ENCODE results near the gene ROR1.

ROR1 gene

DNA sequence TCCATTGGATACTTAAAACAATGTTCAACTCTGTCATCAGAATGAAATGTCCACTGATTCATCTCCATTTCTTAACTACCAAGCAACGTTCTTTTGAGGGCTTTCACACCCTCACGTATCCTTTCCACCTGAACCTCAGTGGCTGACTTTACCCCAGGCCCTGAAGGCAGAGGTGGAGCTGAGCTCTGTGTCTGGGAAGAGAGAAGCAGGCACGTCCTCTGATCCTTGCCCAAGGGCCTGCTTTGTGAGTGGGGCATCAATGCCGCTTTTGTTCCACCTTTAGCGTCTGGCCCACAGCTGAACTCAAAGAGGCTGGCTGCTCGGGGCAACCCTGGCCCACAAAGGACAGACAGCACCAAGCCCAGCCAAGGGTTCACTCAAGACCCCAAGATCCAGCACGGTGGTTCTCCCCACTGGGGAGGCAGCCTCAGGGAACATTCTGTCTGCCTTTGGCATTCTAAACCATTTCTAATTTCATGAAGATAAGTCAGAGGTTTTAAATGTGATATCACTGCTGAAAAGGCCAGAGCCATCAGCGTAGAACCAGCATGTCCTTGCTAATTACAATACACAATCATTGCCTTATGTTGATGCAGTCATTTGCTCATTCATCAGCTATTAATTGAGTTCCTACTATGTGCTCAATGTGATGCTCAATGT lies 303.6 kb downstream of the ROR1 start:
- Mint-ChIP-seq H3K4me1 (peaks cover 19% of the 10 kb centered on the region), H3K27ac (no peak overlapping the region), H3K36me3 (ENCODE audit: low read depth) (no peaks in the 10 kb centered on the region), H3K9me3 (no peaks in the 10 kb centered on the region), H3K4me3 (no peak overlapping the region), H3K27me3 (ENCODE audit: low read depth) (no peaks in the 10 kb centered on the region)
- TF ChIP-seq, protein P1, sequence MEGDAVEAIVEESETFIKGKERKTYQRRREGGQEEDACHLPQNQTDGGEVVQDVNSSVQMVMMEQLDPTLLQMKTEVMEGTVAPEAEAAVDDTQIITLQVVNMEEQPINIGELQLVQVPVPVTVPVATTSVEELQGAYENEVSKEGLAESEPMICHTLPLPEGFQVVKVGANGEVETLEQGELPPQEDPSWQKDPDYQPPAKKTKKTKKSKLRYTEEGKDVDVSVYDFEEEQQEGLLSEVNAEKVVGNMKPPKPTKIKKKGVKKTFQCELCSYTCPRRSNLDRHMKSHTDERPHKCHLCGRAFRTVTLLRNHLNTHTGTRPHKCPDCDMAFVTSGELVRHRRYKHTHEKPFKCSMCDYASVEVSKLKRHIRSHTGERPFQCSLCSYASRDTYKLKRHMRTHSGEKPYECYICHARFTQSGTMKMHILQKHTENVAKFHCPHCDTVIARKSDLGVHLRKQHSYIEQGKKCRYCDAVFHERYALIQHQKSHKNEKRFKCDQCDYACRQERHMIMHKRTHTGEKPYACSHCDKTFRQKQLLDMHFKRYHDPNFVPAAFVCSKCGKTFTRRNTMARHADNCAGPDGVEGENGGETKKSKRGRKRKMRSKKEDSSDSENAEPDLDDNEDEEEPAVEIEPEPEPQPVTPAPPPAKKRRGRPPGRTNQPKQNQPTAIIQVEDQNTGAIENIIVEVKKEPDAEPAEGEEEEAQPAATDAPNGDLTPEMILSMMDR (IDR thresholded peaks at IDR 0.05; ENCODE audit: unreplicated experiment in 3 of 3) = no peak

DNA sequence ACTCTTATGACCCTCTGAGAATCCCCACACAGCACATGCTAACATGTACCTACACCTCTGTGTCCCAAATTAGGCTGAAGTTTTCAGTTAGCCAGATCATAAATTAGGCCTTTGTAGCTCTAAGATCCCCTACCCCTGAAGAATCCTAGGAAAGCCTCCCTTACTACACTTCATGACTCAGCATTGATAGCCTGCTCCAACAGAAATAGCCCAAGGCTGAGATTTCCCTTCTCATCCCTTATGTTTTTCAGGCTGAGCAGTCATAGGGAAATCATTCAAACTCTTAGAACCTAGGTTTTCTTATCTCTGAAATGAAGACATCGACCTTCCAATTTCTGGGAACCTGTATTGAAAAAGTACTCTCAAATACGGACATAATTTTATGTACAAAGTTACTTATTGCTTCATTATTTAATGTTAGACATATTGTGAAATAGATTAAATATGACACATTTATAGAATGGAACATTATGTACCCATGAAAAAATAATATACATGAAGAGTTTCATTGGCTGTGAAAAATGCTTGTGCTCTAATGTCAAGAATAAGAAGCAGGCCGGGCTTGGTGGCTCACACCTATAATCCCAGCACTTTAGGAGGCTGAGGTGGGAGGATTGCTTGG lies 307.2 kb downstream of the ROR1 start:
- Mint-ChIP-seq H3K27ac (no peak overlapping the region), H3K4me3 (no peak overlapping the region), H3K36me3 (ENCODE audit: low read depth) (no peaks in the 10 kb centered on the region), H3K27me3 (ENCODE audit: low read depth) (no peaks in the 10 kb centered on the region), H3K4me1 (peaks cover 6% of the 10 kb centered on the region), H3K9me3 (no peaks in the 10 kb centered on the region)
- TF ChIP-seq, protein P1 (IDR thresholded peaks at IDR 0.05; ENCODE audit: unreplicated experiment in 3 of 3) = no peak

DNA sequence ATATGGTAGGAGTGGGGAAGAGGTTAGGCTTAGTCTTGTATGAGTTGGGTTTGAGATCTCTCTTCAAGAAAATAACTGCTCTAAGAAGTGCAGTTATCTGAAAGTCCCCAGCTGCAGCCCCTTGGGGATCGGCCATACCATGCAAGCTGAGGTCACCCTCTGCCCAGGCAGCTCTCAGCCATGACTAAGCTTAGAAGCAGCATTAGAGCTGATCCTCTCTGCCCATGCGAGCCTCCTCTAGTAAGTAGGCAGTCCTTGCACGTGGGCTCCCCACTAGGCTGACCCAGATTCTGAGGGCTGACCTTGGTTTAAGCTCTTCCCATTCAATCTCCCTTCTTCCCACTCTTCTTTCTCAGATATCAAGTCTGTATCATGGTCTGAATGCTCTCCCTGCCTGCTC lies 308.6 kb downstream of the ROR1 start:
- H3K9me3 Mint-ChIP-seq = no peaks in the 10 kb centered on the region
- H3K36me3 Mint-ChIP-seq (ENCODE audit: low read depth) = no peaks in the 10 kb centered on the region
- H3K4me3 Mint-ChIP-seq = no peak overlapping the region
- H3K27me3 Mint-ChIP-seq (ENCODE audit: low read depth) = no peaks in the 10 kb centered on the region
- H3K4me1 Mint-ChIP-seq = peaks cover 7% of the 10 kb centered on the region
- no peak overlapping the region for H3K27ac Mint-ChIP-seq
- TF ChIP-seq, protein P1 (IDR thresholded peaks at IDR 0.05; ENCODE audit: unreplicated experiment in 3 of 3) = no peak

DNA sequence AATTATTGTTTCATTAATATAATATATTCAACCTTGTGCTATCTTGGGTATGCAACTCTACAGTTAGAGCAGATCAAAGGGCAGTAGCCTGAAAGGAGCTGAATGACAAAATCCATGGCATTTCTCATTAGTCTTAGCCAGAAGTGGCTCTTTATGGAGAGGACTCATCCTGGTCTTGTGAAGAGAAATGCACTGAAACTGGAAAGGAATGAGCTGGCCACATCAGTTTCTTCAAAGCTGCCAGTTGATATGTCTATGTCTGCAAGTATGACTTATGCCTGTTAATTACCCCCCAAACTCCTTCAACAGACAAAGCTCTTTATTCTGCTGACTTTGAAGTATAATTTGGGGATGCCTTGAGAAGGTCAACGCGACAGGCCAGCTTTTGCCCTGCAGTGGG lies 310.6 kb downstream of the ROR1 start:
- Mint-ChIP-seq H3K27me3 (ENCODE audit: low read depth) (no peaks in the 10 kb centered on the region), H3K27ac (peak overlapping the region in 1 of 3 experiments; percentile 46), H3K4me3 (no peak overlapping the region), H3K9me3 (no peaks in the 10 kb centered on the region), H3K36me3 (ENCODE audit: low read depth) (no peaks in the 10 kb centered on the region), H3K4me1 (peaks cover 19% of the 10 kb centered on the region)
- TF ChIP-seq, protein P1 (IDR thresholded peaks at IDR 0.05; ENCODE audit: unreplicated experiment in 3 of 3) = no peak

DNA sequence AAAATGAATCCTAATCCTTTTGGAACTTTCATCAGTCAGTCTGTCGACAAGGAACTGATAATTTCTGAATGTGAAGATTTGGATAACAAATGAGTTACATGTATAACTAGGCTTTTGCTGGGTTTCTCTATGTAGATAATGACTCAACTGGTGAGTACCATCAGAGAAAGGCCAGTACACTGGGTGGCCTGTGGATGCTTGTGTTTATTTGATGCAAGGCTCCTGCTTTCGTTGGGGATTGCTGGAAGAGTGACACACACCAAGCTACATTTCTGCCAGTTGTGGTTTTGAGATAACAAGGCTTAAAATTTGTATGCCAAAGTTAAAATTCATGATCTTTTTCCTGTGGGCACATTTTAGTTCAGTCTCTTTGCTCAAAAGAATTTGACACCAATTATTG lies 314.0 kb downstream of the ROR1 start:
- H3K4me3 Mint-ChIP-seq = no peak overlapping the region
- no peaks in the 10 kb centered on the region for H3K36me3 Mint-ChIP-seq (ENCODE audit: low read depth)
- peaks cover 29% of the 10 kb centered on the region for H3K4me1 Mint-ChIP-seq
- no peaks in the 10 kb centered on the region for H3K27me3 Mint-ChIP-seq (ENCODE audit: low read depth)
- peak overlapping the region; percentile 79 to 89 (median 83) for H3K27ac Mint-ChIP-seq
- TF ChIP-seq, protein P1 (IDR thresholded peaks at IDR 0.05; ENCODE audit: unreplicated experiment in 3 of 3) = no peak
- no peaks in the 10 kb centered on the region for H3K9me3 Mint-ChIP-seq

DNA sequence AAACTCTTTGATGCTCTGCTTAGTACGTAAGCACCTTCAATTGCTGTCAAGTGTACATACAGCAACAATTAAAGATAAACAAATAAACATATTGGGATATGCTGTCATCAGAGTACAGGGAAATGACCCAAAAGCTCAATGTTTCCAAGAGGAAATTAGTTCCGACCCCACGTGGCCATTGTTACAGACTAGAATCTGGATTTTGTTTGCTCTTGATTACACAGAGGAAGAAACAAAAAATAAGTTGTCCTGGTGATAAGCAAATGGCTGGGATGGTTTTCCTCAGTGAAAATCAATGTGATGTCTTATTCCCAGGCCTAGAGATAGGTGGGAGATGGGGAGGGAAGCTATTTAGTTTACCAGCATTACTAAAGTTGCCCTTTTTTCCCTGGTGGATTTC lies 316.6 kb downstream of the ROR1 start:
- peaks cover 46% of the 10 kb centered on the region for H3K4me1 Mint-ChIP-seq
- no peaks in the 10 kb centered on the region for H3K36me3 Mint-ChIP-seq (ENCODE audit: low read depth)
- TF ChIP-seq, protein P1 (IDR thresholded peaks at IDR 0.05; ENCODE audit: unreplicated experiment in 3 of 3) = no peak
- H3K27ac Mint-ChIP-seq = peak overlapping the region in 1 of 3 experiments; percentile 40
- H3K4me3 Mint-ChIP-seq = no peak overlapping the region
- H3K9me3 Mint-ChIP-seq = no peaks in the 10 kb centered on the region
- H3K27me3 Mint-ChIP-seq (ENCODE audit: low read depth) = no peaks in the 10 kb centered on the region
